Smooth muscle cell (in vitro differentiated cells): ENCODE measurements around the gene ZFX. TPM values are rescaled to one million over a fixed set of nuclear protein-coding genes. Genes with fewer than 3 reads are reported as not detected.
A peak's percentile ranks its signal among the peaks of the same experiment; 100 is the strongest.

ENCODE experiments used
- DNase-seq: peaks from one replicate; lab custom pipeline; 2025; ENCODE audit not compliant: unreplicated experiment; lab: John Stamatoyannopoulos, UW
- H2AFZ ChIP-seq: fragments of 200-600 bp; sonication (generic); 2 replicates; pipeline ENCODE4 v1.6.0; 2016; ENCODE audit warnings: antibody characterized with exemption, low read depth, mild to moderate bottlenecking
- H3F3A ChIP-seq: fragments of 200-600 bp; sonication (generic); 2 replicates; pipeline ENCODE4 v1.6.0; 2017; ENCODE audit warnings: antibody characterized with exemption, low read depth
- H3K27ac ChIP-seq: fragments of 200-600 bp; sonication (generic); 2 replicates; pipeline ENCODE4 v1.5.1; 2016; ENCODE audit warnings: low read depth, mild to moderate bottlenecking
- H3K27me3 ChIP-seq: fragments of 200-600 bp; sonication (generic); 2 replicates; pipeline ENCODE4 v1.6.1; 2016; ENCODE audit warnings: low read depth, mild to moderate bottlenecking
- H3K36me3 ChIP-seq: fragments of 200-600 bp; sonication (generic); 2 replicates; pipeline ENCODE4 v1.5.1; 2016; ENCODE audit warnings: low read depth
- H3K4me1 ChIP-seq: fragments of 200-600 bp; sonication (generic); 2 replicates; pipeline ENCODE4 v1.5.1; 2016; ENCODE audit warnings: low read depth
- H3K4me2 ChIP-seq: fragments of 200-600 bp; sonication (generic); 2 replicates; pipeline ENCODE4 v1.6.0; 2016; ENCODE audit warnings: mild to moderate bottlenecking
- H3K4me3 ChIP-seq: fragments of 200-600 bp; sonication (generic); 2 replicates; pipeline ENCODE4 v1.5.1; 2016; ENCODE audit warnings: mild to moderate bottlenecking
- H3K79me2 ChIP-seq: fragments of 200-600 bp; sonication (generic); 2 replicates; pipeline ENCODE4 v1.6.0; 2016; ENCODE audit warnings: low read depth, mild to moderate bottlenecking
- H3K9ac ChIP-seq: fragments of 200-600 bp; sonication (generic); 2 replicates; pipeline ENCODE4 v1.6.0; 2016; ENCODE audit warnings: low read depth
- H3K9me3 ChIP-seq: fragments of 200-600 bp; sonication (generic); replicated peaks from 2 replicates; pipeline ENCODE4 v1.5.1; 2016; ENCODE audit warnings: low read depth
- H4K20me1 ChIP-seq: fragments of 200-600 bp; sonication (generic); 2 replicates; pipeline ENCODE4 v1.6.0; 2016; ENCODE audit warnings: low read depth
- CTCF ChIP-seq: fragments of 200-600 bp; sonication (generic); IDR thresholded peaks from 2 replicates; pipeline ENCODE4 v1.5.1; 2017; ENCODE audit warnings: borderline replicate concordance, mild to moderate bottlenecking, antibody characterized with exemption; ENCODE audit not compliant: insufficient read depth, poor library complexity, severe bottlenecking
- WGBS: methylation state at CpG from one replicate; pipeline ENCODE4 v1.1.7; 2016; ENCODE audit warnings: low lambda C conversion rate; 5-methylcytosine and 5-hydroxymethylcytosine counted together
- polyA plus RNA-seq: library from polyadenylated mRNA; unstranded; fragments of >200 nt; fragmentation: Nextera tagmentation; extraction: Ambion mirVana; gene quantifications from 2 replicates; pipeline ENCODE4 v1.2.1, GENCODE V29; 2016
- total RNA-seq: library from RNA; depleted of rRNA; stranded (reverse); fragments of >200 nt; gene quantifications from 2 replicates; pipeline ENCODE4 v1.2.3, GENCODE V29; 2014

Gene ZFX
- total and polyA plus RNA-seq, 2 experiments from 2014 or later: 17.1 to 52.9 TPM

GRCh38 chrX:24253469-24253868 is 103.9 kb downstream of the ZFX start:
- Histone ChIP-seq H3F3A (no peaks in the 10 kb centered on the region), H3K9me3 (no peaks in the 10 kb centered on the region), H4K20me1 (no peaks in the 10 kb centered on the region), H3K4me2 (no peak overlapping the region), H3K36me3 (no peaks in the 10 kb centered on the region), H2AFZ (no peak overlapping the region), H3K27me3 (no peaks in the 10 kb centered on the region), H3K27ac (no peak overlapping the region), H3K79me2 (no peaks in the 10 kb centered on the region), H3K9ac (no peak overlapping the region), H3K4me3 (no peak overlapping the region), H3K4me1 (no peaks in the 10 kb centered on the region)
- no peak for TF ChIP-seq CTCF
- WGBS: 82% methylated on average over 1 of the region's 1 CpG
- no peak for DNase-seq

GRCh38 chrX:24257011-24257410 is 107.5 kb downstream of the ZFX start:
- WGBS: 81% methylated on average over 1 of the region's 1 CpG
- Histone ChIP-seq H3F3A (no peaks in the 10 kb centered on the region), H3K9ac (no peak overlapping the region), H4K20me1 (no peaks in the 10 kb centered on the region), H3K79me2 (no peaks in the 10 kb centered on the region), H3K27ac (no peak overlapping the region), H3K4me2 (no peak overlapping the region), H2AFZ (no peak overlapping the region), H3K36me3 (no peaks in the 10 kb centered on the region), H3K4me3 (no peak overlapping the region), H3K4me1 (no peaks in the 10 kb centered on the region), H3K9me3 (no peaks in the 10 kb centered on the region), H3K27me3 (no peaks in the 10 kb centered on the region)
- no peak for TF ChIP-seq CTCF
- no peak for DNase-seq

GRCh38 chrX:24259544-24260240 is 110.2 kb downstream of the ZFX start:
- Histone ChIP-seq H3K27ac (no peak overlapping the region), H3K4me1 (no peaks in the 10 kb centered on the region), H3K27me3 (no peaks in the 10 kb centered on the region), H3F3A (no peaks in the 10 kb centered on the region), H3K79me2 (no peaks in the 10 kb centered on the region), H3K4me3 (no peak overlapping the region), H3K36me3 (no peaks in the 10 kb centered on the region), H3K9ac (no peak overlapping the region), H2AFZ (no peak overlapping the region), H3K9me3 (no peaks in the 10 kb centered on the region), H3K4me2 (no peak overlapping the region), H4K20me1 (no peaks in the 10 kb centered on the region)
- no peak for DNase-seq
- 74% methylated on average over 9 of the region's 9 CpGs for WGBS
- peak; percentile 73 for TF ChIP-seq CTCF
